ENCODE measurements around the gene PRR19. TPM values are rescaled to one million over a fixed set of nuclear protein-coding genes. Genes with fewer than 3 reads are reported as not detected.

PRR19 gene
- total RNA-seq, 1 experiment from 2014 or later, result 3.2 TPM

GRCh38 chr19:42288387-42288786 lies 13.5 kb upstream of the PRR19 start:
- H3K27me3 ChIP-seq (ENCODE audit: insufficient read depth, low read length), result no peaks in the 10 kb centered on the region
- Mint-ChIP-seq H3K4me3 (no peak overlapping the region; a peak in 1 of 5 replicates), H3K36me3 (ENCODE audit: insufficient read depth in 1 of 3, low read depth in 3 of 3) (peaks cover 22 to 55% (median 49%) of the 10 kb centered on the region in 3 experiments), H3K4me1 (peaks cover 14 to 39% of the 10 kb centered on the region in 2 experiments), H3K27ac (no peak overlapping the region), H3K27me3 (ENCODE audit: low read depth) (no peaks in the 10 kb centered on the region; the same call in 1 of the 2 replicates), H3K9me3 (no peaks in the 10 kb centered on the region)
- H2BK12ac ChIP-seq (ENCODE audit: insufficient read length, low read depth, low read length), result no peak overlapping the region
- H3K23me2 ChIP-seq (ENCODE audit: insufficient read length, low read depth, low read length, poor library complexity, severe bottlenecking), result peaks cover 8% of the 10 kb centered on the region
- H3K9me3 ChIP-seq (ENCODE audit: control insufficient read depth, low read depth, low read length), result no peaks in the 10 kb centered on the region
- H3T11ph ChIP-seq (ENCODE audit: low read length), result no peak overlapping the region
- H2BK5ac ChIP-seq (ENCODE audit: insufficient read length, low read length), result no peak overlapping the region
- no peak overlapping the region for H3K23ac ChIP-seq (ENCODE audit: insufficient read length, low read depth, low read length)
- no peak for DNase-seq
- no peak overlapping the region for H3K4me2 ChIP-seq (ENCODE audit: insufficient read depth, insufficient read length, low read length)
- peaks cover 11% of the 10 kb centered on the region for H3K79me1 ChIP-seq (ENCODE audit: insufficient read depth, low read depth, low read length, poor library complexity, severe bottlenecking)
- no peak for TF ChIP-seq CTCF (conservative IDR thresholded peaks at IDR 0.05)
- no peak overlapping the region for H2AK5ac ChIP-seq (ENCODE audit: insufficient read length, low read length)
- H3K9ac ChIP-seq (ENCODE audit: extremely low read depth, insufficient read length, low read length), result no peak overlapping the region
- no peak overlapping the region for H3K27ac ChIP-seq (ENCODE audit: insufficient read length, low read depth, low read length)
- H3K14ac ChIP-seq (ENCODE audit: insufficient read depth, low read length), result no peak overlapping the region
- no peak overlapping the region for H2BK20ac ChIP-seq (ENCODE audit: low read depth, low read length, poor library complexity, severe bottlenecking)
- H3K4ac ChIP-seq (ENCODE audit: low read depth, low read length), result no peak overlapping the region
- no peak overlapping the region for H4K5ac ChIP-seq (ENCODE audit: insufficient read length, low read depth, low read length)
- H3K79me2 ChIP-seq (ENCODE audit: insufficient read depth, low read length), result peaks cover 3% of the 10 kb centered on the region; the same call in 1 of the 2 replicates
- no peak overlapping the region for H2BK15ac ChIP-seq (ENCODE audit: low read depth, low read length)
- no peak overlapping the region for H4K91ac ChIP-seq (ENCODE audit: insufficient read length, low read depth, low read length)
- no peak overlapping the region for H2AFZ ChIP-seq (ENCODE audit: low read length)
- H4K8ac ChIP-seq (replicated peaks; ENCODE audit: insufficient read length, low read depth, low read length), result no peak overlapping the region
- H3K4me1 ChIP-seq (ENCODE audit: insufficient read depth, low read length), result no peaks in the 10 kb centered on the region
- H3K56ac ChIP-seq (ENCODE audit: insufficient read length, low read depth, low read length), result no peak overlapping the region
- no peak overlapping the region for H3K18ac ChIP-seq (ENCODE audit: insufficient read length, low read depth, low read length)
- no peaks in the 10 kb centered on the region for H4K20me1 ChIP-seq (ENCODE audit: control insufficient read depth, insufficient read depth, insufficient read length)
- no peak overlapping the region for H2BK120ac ChIP-seq (ENCODE audit: low read depth, low read length, poor library complexity, severe bottlenecking)
- no CpG with 5 or more reads among the region's 4 CpGs for WGBS (ENCODE audit: extremely low coverage, insufficient read length, low lambda C conversion rate)
